ENCODE data around the gene CCDC198.

CCDC198 gene

GRCh38 chr14:57493467-57494181 is at the start of gene CCDC198:
TSS of gene CCDC198 (minus strand) at chr14:57493857. CDS start at chr14:57493715, 142 bp downstream.
- in situ Hi-C loops (cut with HindIII; ENCODE audit: low sequenced_read_pairs): no loop called here

GRCh38 chr14:57533214-57533613 is 39.6 kb upstream of the CCDC198 start:
- in situ Hi-C loops (cut with HindIII; ENCODE audit: low sequenced_read_pairs): no loop called here

GRCh38 chr14:57530571-57530970 is 36.9 kb upstream of the CCDC198 start:
- in situ Hi-C loops (cut with HindIII; ENCODE audit: low sequenced_read_pairs): no loop called here

DNA sequence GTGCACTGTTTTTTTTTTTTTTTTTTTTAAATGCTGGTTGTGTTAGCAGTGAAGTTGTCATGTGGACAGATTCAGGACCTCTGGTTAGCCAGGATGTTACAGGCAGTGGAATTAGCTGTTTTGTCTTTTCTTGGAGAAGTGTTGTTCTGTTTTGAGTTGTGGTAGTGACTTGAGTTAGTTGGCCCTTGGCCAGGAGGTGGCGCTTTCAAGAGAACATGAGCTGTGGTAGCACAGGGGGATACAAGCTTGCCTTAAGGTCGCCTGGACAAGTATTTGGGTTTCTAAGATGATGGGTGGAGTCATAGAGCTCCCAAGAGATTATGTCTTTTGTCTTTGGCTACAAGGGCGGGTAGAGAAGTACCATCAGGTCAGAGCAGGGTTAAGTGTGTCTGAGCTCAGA is 33.3 kb upstream of the CCDC198 start:
- in situ Hi-C loops (cut with HindIII; ENCODE audit: low sequenced_read_pairs): loop anchor here (5.0 kb wide), 1 partner anchor 65 kb away; no protein-coding TSS in a partner anchor

DNA sequence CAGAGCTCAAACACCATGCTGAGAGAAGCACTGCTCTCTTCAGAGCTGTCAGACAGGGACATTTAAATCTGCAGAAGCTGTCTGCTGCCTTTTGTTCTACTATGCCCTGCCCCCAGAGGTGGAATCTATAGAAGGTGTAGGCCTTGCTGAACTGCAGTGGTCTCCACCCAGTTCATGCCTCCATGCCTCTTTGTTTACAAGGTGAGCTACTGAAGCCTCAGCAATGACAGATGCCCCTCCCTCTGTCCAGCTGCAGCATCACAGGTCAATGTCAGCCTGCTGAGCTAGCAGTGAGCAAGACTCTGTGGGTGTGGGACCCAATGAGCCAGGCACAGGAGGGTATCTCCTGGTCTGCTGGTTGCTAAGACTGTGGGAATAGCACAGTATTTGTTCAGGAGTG is 25.4 kb upstream of the CCDC198 start:
- in situ Hi-C loops (cut with HindIII; ENCODE audit: low sequenced_read_pairs): no loop called here

- in situ Hi-C loops (cut with HindIII; ENCODE audit: low sequenced_read_pairs): no loop called here
These were observed 18.6 kb upstream of the CCDC198 start for GRCh38 chr14:57512220-57512619.

DNA sequence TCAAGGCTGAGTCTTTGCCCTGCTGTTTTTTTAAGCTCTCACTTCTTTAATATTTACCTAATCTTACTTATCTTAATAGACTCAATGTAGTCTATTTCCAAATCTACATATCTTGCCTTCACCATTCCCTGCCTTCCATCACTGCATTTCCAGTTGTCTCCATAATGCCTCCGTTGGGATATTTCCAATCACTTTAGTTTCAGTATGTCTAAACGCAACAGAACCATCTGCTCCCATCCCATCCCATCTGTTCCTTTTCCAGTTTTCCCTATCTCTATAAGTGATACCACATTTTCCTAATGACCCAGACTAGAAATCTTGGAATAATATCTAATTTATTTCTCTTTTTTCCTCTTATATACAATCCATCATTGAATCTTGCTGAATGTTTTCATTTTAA is 15.1 kb upstream of the CCDC198 start:
- in situ Hi-C loops (cut with HindIII; ENCODE audit: low sequenced_read_pairs): no loop called here

DNA sequence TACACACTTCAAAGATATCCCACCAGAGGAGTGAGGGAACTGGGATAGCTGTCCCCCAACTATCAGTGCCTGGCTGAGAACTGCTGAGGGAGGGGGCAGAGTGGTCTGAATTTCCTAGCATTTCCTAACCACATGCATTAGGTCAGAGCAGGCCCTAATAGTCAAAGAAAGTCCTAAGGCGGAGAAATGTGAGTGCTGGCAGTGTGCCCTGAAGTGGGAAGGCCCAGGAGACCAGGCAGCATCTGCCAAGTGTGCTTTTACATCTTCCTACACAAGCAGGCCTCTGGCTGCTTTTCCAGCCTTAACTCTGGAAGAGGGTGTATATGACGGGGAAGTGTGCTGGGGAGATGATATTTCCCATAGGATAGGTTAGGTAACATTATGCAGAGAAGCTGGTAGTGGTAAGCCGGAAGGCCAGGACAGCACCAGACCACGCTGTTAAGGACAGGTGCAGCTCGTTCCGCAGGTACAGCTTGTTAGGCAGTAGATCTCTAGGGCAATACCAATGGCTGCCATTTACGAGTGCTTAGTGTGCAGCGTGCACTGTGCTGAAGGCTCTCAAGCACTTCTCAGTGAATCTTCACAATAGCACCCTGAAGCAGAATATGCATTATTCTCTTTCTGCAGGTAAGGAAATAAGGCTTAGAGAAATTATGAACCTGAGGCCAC is 9.1 kb upstream of the CCDC198 start:
- in situ Hi-C loops (cut with HindIII; ENCODE audit: low sequenced_read_pairs): no loop called here

GRCh38 chr14:57501039-57501557 is 7.4 kb upstream of the CCDC198 start:
- in situ Hi-C loops (cut with HindIII; ENCODE audit: low sequenced_read_pairs): no loop called here

- in situ Hi-C loops (cut with HindIII; ENCODE audit: low sequenced_read_pairs): no loop called here
These were observed 5.0 kb upstream of the CCDC198 start for GRCh38 chr14:57498659-57499058.

DNA sequence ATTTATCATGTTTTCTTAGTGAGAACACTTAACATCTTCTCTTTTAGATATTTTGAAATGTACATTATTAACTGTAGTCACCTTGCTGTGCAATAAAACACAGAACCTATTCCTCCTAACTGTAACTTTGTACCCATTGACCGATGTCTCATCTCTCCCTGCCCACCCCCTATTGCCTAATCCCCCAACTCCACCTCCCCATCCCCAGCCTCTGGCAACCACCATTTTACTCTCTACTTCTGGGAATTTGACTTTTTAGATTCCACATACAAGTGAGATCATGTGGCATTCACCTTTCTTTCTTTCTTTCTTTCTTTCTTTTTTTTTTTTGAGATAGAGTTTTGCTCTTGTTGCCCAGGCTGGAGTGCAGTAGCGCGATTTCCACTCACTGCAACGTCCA is 4.4 kb upstream of the CCDC198 start:
- in situ Hi-C loops (cut with HindIII; ENCODE audit: low sequenced_read_pairs): no loop called here

DNA sequence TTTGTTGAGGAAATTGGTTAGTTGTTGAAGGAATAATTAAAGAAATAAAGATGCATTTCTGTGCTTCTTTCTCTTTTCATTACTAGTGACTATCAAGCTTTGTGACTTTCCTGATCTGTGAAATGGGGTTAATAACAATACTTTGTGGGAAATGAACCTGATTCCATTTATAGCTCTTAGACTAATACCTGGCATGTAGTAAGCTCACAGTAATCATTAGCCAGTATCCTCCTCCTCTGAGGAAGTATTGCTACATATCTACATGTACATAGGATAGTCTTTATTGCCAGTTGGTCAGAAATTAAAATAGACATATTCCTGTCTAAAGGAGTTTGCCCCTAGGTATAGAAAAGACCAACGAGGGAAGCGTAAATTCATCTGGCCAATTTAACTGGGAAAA is 1.8 kb upstream of the CCDC198 start:
- in situ Hi-C loops (cut with HindIII; ENCODE audit: low sequenced_read_pairs): no loop called here

- in situ Hi-C loops (cut with HindIII; ENCODE audit: low sequenced_read_pairs): no loop called here
These were observed 798 bp downstream of the CCDC198 start for GRCh38 chr14:57492859-57493258.

DNA sequence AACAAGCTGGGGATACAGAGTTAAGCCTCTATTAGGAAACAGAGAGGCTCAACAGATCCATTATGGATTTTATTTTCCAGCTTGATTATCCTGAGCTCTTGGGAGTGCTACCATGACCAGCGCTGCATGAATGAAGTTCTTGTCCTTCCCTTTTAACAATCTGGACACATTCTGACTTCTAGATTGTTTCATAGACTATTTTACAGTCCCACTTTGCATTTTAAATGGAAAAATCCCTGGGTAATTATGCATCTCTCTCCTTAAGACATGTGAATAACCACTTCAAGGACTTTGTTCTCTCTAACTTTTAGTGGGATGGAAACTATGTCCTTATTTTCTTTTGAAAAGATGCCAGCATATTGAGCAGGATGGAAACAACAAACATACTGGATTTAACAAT is 2.0 kb downstream of the CCDC198 start:
- in situ Hi-C loops (cut with HindIII; ENCODE audit: low sequenced_read_pairs): no loop called here

DNA sequence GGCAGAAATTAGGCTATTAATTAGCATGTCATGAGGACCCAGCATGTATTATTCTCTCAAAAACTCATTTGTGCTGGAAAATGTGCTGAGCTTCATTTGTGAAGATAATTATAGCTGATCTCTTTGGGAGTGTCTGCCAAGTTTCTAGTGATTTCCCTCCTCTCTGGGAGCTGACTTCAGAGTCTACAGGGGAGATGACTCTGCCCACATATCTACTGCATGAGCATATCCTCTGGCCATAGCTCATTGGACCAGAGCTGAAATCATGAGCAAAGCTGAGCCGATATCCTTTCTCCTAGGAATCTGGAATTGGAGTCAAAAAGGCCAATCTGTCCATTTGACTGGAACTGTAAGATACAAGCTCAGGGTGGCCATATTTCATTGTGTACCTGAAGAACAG is 5.9 kb downstream of the CCDC198 start:
- in situ Hi-C loops (cut with HindIII; ENCODE audit: low sequenced_read_pairs): no loop called here

- in situ Hi-C loops (cut with HindIII; ENCODE audit: low sequenced_read_pairs): no loop called here
These were observed 6.8 kb downstream of the CCDC198 start for GRCh38 chr14:57486767-57487379.

DNA sequence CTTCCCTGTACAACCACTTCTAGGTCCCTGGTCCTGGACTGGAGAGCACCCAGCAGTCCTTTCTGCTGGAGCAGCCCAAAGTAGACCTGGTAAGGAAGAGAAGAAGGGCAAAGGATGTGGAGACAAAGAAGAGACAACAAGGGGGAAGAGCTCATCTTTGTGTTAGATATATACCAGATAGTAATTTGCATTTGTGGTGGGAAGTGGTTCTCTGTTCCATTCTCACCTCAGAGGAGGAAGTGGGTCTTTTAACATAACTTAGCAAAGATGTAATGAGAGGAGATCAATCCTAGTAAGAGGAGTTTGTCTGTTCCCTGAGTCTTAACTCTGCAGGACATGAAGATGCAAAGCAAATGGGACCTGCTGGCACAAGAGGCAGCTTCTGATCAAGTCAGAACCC is 8.0 kb downstream of the CCDC198 start:
- in situ Hi-C loops (cut with HindIII; ENCODE audit: low sequenced_read_pairs): no loop called here

GRCh38 chr14:57482120-57482519 is 11.5 kb downstream of the CCDC198 start:
- in situ Hi-C loops (cut with HindIII; ENCODE audit: low sequenced_read_pairs): no loop called here

GRCh38 chr14:57480051-57480450 is 13.6 kb downstream of the CCDC198 start:
- in situ Hi-C loops (cut with HindIII; ENCODE audit: low sequenced_read_pairs): no loop called here

GRCh38 chr14:57479197-57479596 is 14.5 kb downstream of the CCDC198 start:
- in situ Hi-C loops (cut with HindIII; ENCODE audit: low sequenced_read_pairs): no loop called here

GRCh38 chr14:57478050-57478449 is 15.6 kb downstream of the CCDC198 start:
- in situ Hi-C loops (cut with HindIII; ENCODE audit: low sequenced_read_pairs): no loop called here

- in situ Hi-C loops (cut with HindIII; ENCODE audit: low sequenced_read_pairs): no loop called here
These were observed 22.7 kb downstream of the CCDC198 start for GRCh38 chr14:57470909-57471308.

All from endothelial cell of hepatic sinusoid (primary cell).